GM23338 (cell line): ENCODE data around the gene NEK6. TPM values are rescaled to one million over a fixed set of nuclear protein-coding genes. Genes with fewer than 3 reads are reported as not detected.

Source experiments
- ATAC-seq: fragments of 200-7000 bp; cut with Tn5 transposase; 3 replicates; pipeline ENCODE4 v1.9.1; 2020
- DNase-seq: peaks from one replicate; pipeline ENCODE4 v3.0.0-alpha.2; 2015; ENCODE audit warnings: low spot score
- H2AFZ ChIP-seq: fragments of 200-600 bp; sonication (generic); 2 replicates; pipeline ENCODE4 v1.8.0; 2016; ENCODE audit warnings: antibody characterized with exemption, mild to moderate bottlenecking, moderate library complexity
- H3F3A ChIP-seq: fragments of 200-600 bp; sonication (generic); replicated peaks from 2 replicates; pipeline ENCODE4 v1.8.0; 2017; ENCODE audit warnings: antibody characterized with exemption, mixed run types, low read depth
- H3K27ac ChIP-seq: fragments of 200-600 bp; sonication (generic); 2 replicates; pipeline ENCODE4 v1.6.1; 2016; ENCODE audit warnings: low read depth
- H3K27me3 ChIP-seq: fragments of 200-600 bp; sonication (generic); 2 replicates; pipeline ENCODE4 v1.8.0; 2016; ENCODE audit warnings: mild to moderate bottlenecking, mixed run types, moderate library complexity; ENCODE audit not compliant: insufficient read depth
- H3K36me3 ChIP-seq: fragments of 200-600 bp; sonication (generic); 2 replicates; pipeline ENCODE4 v1.8.0; 2016; ENCODE audit warnings: mild to moderate bottlenecking; ENCODE audit not compliant: insufficient read depth
- H3K4me1 ChIP-seq: fragments of 200-600 bp; sonication (generic); 2 replicates; pipeline ENCODE4 v1.8.0; 2016; ENCODE audit warnings: mild to moderate bottlenecking, moderate library complexity; ENCODE audit not compliant: insufficient read depth
- H3K4me2 ChIP-seq: fragments of 200-600 bp; sonication (generic); 2 replicates; pipeline ENCODE4 v1.7.1; 2017; ENCODE audit warnings: mixed run types
- H3K4me3 ChIP-seq: fragments of 200-600 bp; sonication (generic); 2 replicates; pipeline ENCODE4 v1.6.1; 2016; ENCODE audit warnings: mixed run types
- H3K79me2 ChIP-seq: fragments of 200-600 bp; sonication (generic); replicated peaks from 2 replicates; pipeline ENCODE4 v1.8.0; 2017; ENCODE audit warnings: mild to moderate bottlenecking; ENCODE audit not compliant: insufficient read depth
- H3K9me2 ChIP-seq: fragments of 200-600 bp; sonication (generic); 2 replicates; pipeline ENCODE4 v1.8.0; 2017; ENCODE audit not compliant: insufficient read depth
- H4K20me1 ChIP-seq: fragments of 200-600 bp; sonication (generic); replicated peaks from 2 replicates; pipeline ENCODE4 v1.8.0; 2017; ENCODE audit warnings: mild to moderate bottlenecking; ENCODE audit not compliant: insufficient read depth
- H3K27ac Mint-ChIP-seq: 2 replicates; pipeline ENCODE4 v1.8.0; 2020; ENCODE audit warnings: inconsistent platforms, mild to moderate bottlenecking, moderate library complexity, mixed read lengths
- H3K27me3 Mint-ChIP-seq: 3 replicates; pipeline ENCODE4 v1.8.0; 2022; ENCODE audit warnings: low read depth, mild to moderate bottlenecking, moderate library complexity, mixed read lengths, inconsistent platforms; ENCODE audit not compliant: insufficient read depth, poor library complexity
- H3K36me3 Mint-ChIP-seq: 3 replicates; pipeline ENCODE4 v1.8.0; 2021; ENCODE audit warnings: low read depth, mild to moderate bottlenecking, inconsistent platforms, moderate library complexity, mixed read lengths
- H3K4me1 Mint-ChIP-seq: 3 replicates; pipeline ENCODE4 v1.8.0; 2020; ENCODE audit warnings: mild to moderate bottlenecking, inconsistent platforms, mixed read lengths
- H3K4me3 Mint-ChIP-seq: 3 replicates; pipeline ENCODE4 v1.8.0; 2021; ENCODE audit warnings: moderate library complexity, mild to moderate bottlenecking, inconsistent platforms, mixed read lengths
- H3K9me3 Mint-ChIP-seq: 3 replicates; pipeline ENCODE4 v1.8.0; 2020; ENCODE audit warnings: moderate library complexity, mild to moderate bottlenecking, inconsistent platforms, mixed read lengths
- CTCF ChIP-seq, 2 experiments: fragments of 200-600 bp in 1 of 2; sonication (generic) in 1 of 2; conservative IDR thresholded peaks; 2 replicates each; pipeline versions ENCODE4 v1.5.1 to v1.6.1; 2016 to 2017; ENCODE audit warnings: antibody characterized with exemption in 2 of 2, low read depth in 2 of 2, mild to moderate bottlenecking in 2 of 2, moderate library complexity in 1 of 2
- EZH2 ChIP-seq: fragments of 200-600 bp; sonication (generic); IDR thresholded peaks from one replicate; pipeline ENCODE4 v1.8.0; 2017; ENCODE audit warnings: antibody characterized with exemption, mild to moderate bottlenecking, low read depth; ENCODE audit not compliant: unreplicated experiment
- NANOG ChIP-seq: IDR thresholded peaks from 2 replicates; pipeline ENCODE4 v1.6.1; 2016; ENCODE audit warnings: antibody characterized with exemption, borderline replicate concordance
- POLR2AphosphoS5 ChIP-seq: IDR thresholded peaks from 2 replicates; pipeline ENCODE4 v1.6.1; 2016; ENCODE audit warnings: antibody characterized with exemption, low read depth
- STAT1 ChIP-seq: IDR thresholded peaks from one replicate; pipeline ENCODE4 v1.6.1; 2016; ENCODE audit warnings: antibody characterized with exemption; ENCODE audit not compliant: unreplicated experiment
- ZNF114 ChIP-seq: fragments of 250-450 bp; sonication (Bioruptor Pico); IDR thresholded peaks from 2 replicates; pipeline ENCODE4 v1.5.0; 2020; ENCODE audit warnings: mild to moderate bottlenecking, moderate library complexity
- ZNF331 ChIP-seq: fragments of 250-450 bp; sonication (Bioruptor Pico); IDR thresholded peaks from 2 replicates; pipeline ENCODE4 v1.5.0; 2020; ENCODE audit warnings: low read depth, mild to moderate bottlenecking, moderate library complexity
- polyA plus RNA-seq: library from polyadenylated mRNA; unstranded; fragments of >200 nt; fragmentation: Nextera tagmentation; extraction: Ambion mirVana; gene quantifications from 2 replicates; pipeline ENCODE4 v1.2.1, GENCODE V29; 2016
- total RNA-seq: library from RNA; depleted of rRNA; stranded (reverse); fragments of >200 nt; shearing (Covaris generic); gene quantifications from 2 replicates; pipeline ENCODE4 v1.2.3, GENCODE V29; 2014
- TF ChIP-seq, protein P1 (sequence below): IDR thresholded peaks from 2 replicates; pipeline ENCODE4 v1.6.1; 2016; ENCODE audit warnings: antibody characterized with exemption

The NEK6 gene
- total and polyA plus RNA-seq, 2 experiments from 2014 or later: 8.1 to 11.2 TPM

- TF ChIP-seq, protein P1, sequence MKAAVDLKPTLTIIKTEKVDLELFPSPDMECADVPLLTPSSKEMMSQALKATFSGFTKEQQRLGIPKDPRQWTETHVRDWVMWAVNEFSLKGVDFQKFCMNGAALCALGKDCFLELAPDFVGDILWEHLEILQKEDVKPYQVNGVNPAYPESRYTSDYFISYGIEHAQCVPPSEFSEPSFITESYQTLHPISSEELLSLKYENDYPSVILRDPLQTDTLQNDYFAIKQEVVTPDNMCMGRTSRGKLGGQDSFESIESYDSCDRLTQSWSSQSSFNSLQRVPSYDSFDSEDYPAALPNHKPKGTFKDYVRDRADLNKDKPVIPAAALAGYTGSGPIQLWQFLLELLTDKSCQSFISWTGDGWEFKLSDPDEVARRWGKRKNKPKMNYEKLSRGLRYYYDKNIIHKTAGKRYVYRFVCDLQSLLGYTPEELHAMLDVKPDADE: no peak
- TF ChIP-seq ZNF114 (CRISPR knock-in tag) (no peak), EZH2 (no peak), ZNF331 (no peak), STAT1 (no peak), NANOG (no peak), POLR2AphosphoS5 (no peak), CTCF (conservative IDR thresholded peaks at IDR 0.05; ENCODE audit: low read depth in 2 of 2) (no peak)
Observed at GRCh38 chr9:124238546-124239140, 19.1 kb upstream of the NEK6 start (continued).

DNA sequence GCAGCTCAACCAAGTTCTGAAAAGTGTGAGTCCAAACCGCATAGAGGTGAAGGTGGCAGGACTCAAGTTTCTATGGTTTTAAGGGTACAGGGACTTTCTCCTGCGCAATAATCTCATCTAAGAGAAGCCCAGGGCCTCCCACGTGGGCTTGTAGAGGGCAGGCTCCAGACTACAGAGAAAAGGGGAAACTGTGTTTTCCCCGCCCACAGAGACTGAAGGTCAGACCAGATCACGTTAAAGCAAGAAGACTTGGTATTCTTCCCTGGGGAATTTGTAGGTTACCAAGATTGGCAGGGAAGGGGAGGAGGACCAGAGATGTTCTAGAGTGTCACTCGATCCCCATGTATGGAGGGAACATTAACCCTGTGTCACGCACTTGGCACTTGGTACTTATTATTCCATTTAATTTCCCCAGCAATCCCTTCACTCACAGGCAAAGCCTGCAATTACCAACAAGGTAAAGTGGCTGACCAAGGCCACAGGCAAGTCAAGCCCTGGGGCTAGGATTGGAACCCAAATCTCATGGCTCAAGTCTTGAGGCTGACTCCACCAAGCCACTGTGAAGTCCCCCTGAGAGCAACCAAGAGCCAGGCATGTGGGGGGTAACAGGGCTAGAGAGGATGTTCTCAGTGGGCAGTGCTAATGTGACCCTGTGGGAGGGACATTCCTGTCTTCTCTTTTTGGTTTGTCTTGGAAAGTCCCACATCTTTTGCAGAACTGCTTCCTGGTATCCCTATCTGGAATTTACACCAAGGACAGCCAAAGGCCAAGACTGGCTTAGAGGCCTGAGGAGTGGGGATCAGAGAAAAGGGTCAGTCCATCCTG, 18.3 kb upstream of the NEK6 start:
- Mint-ChIP-seq H3K27ac (no peak overlapping the region), H3K4me3 (no peak overlapping the region)
- no peak for ATAC-seq

More for the DNA sequence above, 18.3 kb upstream of the NEK6 start:
- Histone ChIP-seq H3K4me2 (no peak overlapping the region), H3K4me3 (no peak overlapping the region), H3K9me2 (no peaks in the 10 kb centered on the region), H3K36me3 (no peaks in the 10 kb centered on the region), H3K4me1 (peaks cover 13% of the 10 kb centered on the region), H4K20me1 (no peaks in the 10 kb centered on the region), H3F3A (no peaks in the 10 kb centered on the region), H2AFZ (no peak overlapping the region; the same call in 1 of the 2 replicates), H3K27me3 (no peaks in the 10 kb centered on the region), H3K27ac (no peak overlapping the region), H3K79me2 (no peaks in the 10 kb centered on the region)
- no peaks in the 10 kb centered on the region for H3K9me3 Mint-ChIP-seq
- TF ChIP-seq NANOG: no peak
- H3K4me1 Mint-ChIP-seq: peaks cover 17% of the 10 kb centered on the region
- peaks cover 10% of the 10 kb centered on the region for H3K27me3 Mint-ChIP-seq
- DNase-seq: no peak
- H3K36me3 Mint-ChIP-seq: no peaks in the 10 kb centered on the region
